Activated effector memory CD4-positive, alpha-beta T cell treated with anti-CD3 and anti-CD28 coated beads, Interleukin-2, amount 50 U/mL, for 16 hours (primary cell): ENCODE measurements around the gene GPM6B.
"Not testable (repeated sequence)": the region's sequence is repeated elsewhere in the genome, so short reads cannot be mapped to it uniquely, and the experiment has no call there.

ENCODE experiments used
- DNase-seq: peaks from one replicate; pipeline ENCODE4 v3.0.0-alpha.2; 2020

GPM6B gene

GRCh38 chrX:13763489-13763888, 53.4 kb downstream of the GPM6B start:
- no peak for DNase-seq

- DNase-seq: no peak
Measured at GRCh38 chrX:13761606-13762414, 55.1 kb downstream of the GPM6B start.

- DNase-seq: no peak
Measured at GRCh38 chrX:13760426-13760825, 56.5 kb downstream of the GPM6B start.

- no peak for DNase-seq
Measured at GRCh38 chrX:13759152-13759718, 57.7 kb downstream of the GPM6B start.

- no peak for DNase-seq
Measured at GRCh38 chrX:13756381-13756780, 60.5 kb downstream of the GPM6B start.

GRCh38 chrX:13755254-13755653, 61.6 kb downstream of the GPM6B start:
- no peak for DNase-seq

- no peak for DNase-seq
Measured at GRCh38 chrX:13754765-13755164, 62.1 kb downstream of the GPM6B start.

- no peak for DNase-seq
Measured at GRCh38 chrX:13752646-13753045, 64.2 kb downstream of the GPM6B start.

GRCh38 chrX:13752141-13752540, 64.8 kb downstream of the GPM6B start:
- no peak for DNase-seq

- no peak for DNase-seq
Measured at GRCh38 chrX:13750812-13751211, 66.1 kb downstream of the GPM6B start.

- no peak for DNase-seq
Measured at GRCh38 chrX:13750204-13750603, 66.7 kb downstream of the GPM6B start.

GRCh38 chrX:13748486-13748885, 68.4 kb downstream of the GPM6B start:
- no peak for DNase-seq

- peak; percentile 67 for DNase-seq
Measured at GRCh38 chrX:13747836-13748235, 69.1 kb downstream of the GPM6B start.

GRCh38 chrX:13742397-13743176, 74.3 kb downstream of the GPM6B start:
- peak; percentile 74 for DNase-seq

GRCh38 chrX:13741695-13742094, 75.2 kb downstream of the GPM6B start:
- DNase-seq: no peak

- DNase-seq: peak; percentile 95
Measured at GRCh38 chrX:13734278-13735172, 82.4 kb downstream of the GPM6B start, which contains the start of the genes OFD1 and TRAPPC2. Gene OFD1, plus strand, starts transcription at chrX:13734748. Its CDS starts 324 bp downstream, at chrX:13735072. Gene TRAPPC2, minus strand, starts transcription at chrX:13734620. Its CDS starts 14,657 bp downstream, at chrX:13719963.

GRCh38 chrX:13733506-13733905, 83.4 kb downstream of the GPM6B start:
- DNase-seq: no peak

GRCh38 chrX:13732246-13733067, 84.4 kb downstream of the GPM6B start:
- no peak for DNase-seq

- DNase-seq: not testable (repeated sequence)
Measured at GRCh38 chrX:13730523-13730922, 86.4 kb downstream of the GPM6B start.

- not testable (repeated sequence) for DNase-seq
Measured at GRCh38 chrX:13726583-13726982, 90.3 kb downstream of the GPM6B start.

GRCh38 chrX:13724878-13725277, 92.0 kb downstream of the GPM6B start:
- peak; percentile 81 for DNase-seq
